Ishikawa (cell line): ENCODE results near the gene OPHN1.

Source experiments
- CEBPB ChIP-seq: IDR thresholded peaks from 2 replicates; pipeline ENCODE4 v1.6.1; 2012
- CREB1 ChIP-seq: IDR thresholded peaks from 2 replicates; pipeline ENCODE4 v1.6.1; 2012; ENCODE audit warnings: low read depth
- EGR1 ChIP-seq: IDR thresholded peaks from 2 replicates; pipeline ENCODE4 v1.6.1; 2012
- EP300 ChIP-seq: IDR thresholded peaks from 2 replicates; pipeline ENCODE4 v1.6.1; 2012; ENCODE audit warnings: borderline replicate concordance
- FOXM1 ChIP-seq: IDR thresholded peaks from 2 replicates; pipeline ENCODE4 v1.6.1; 2012; ENCODE audit warnings: low read depth, borderline replicate concordance
- MAX ChIP-seq: IDR thresholded peaks from 2 replicates; pipeline ENCODE4 v1.6.1; 2012
- NFIC ChIP-seq: IDR thresholded peaks from 2 replicates; pipeline ENCODE4 v1.6.1; 2012
- RAD21 ChIP-seq: IDR thresholded peaks from 2 replicates; pipeline ENCODE4 v1.6.1; 2012; ENCODE audit warnings: low read depth
- REST ChIP-seq: IDR thresholded peaks from 2 replicates; pipeline ENCODE4 v1.6.1; 2012; ENCODE audit warnings: low read depth, mild to moderate bottlenecking
- TAF1 ChIP-seq: IDR thresholded peaks from 2 replicates; pipeline ENCODE4 v1.6.1; 2012; ENCODE audit warnings: low read depth, mild to moderate bottlenecking
- TCF12 ChIP-seq: IDR thresholded peaks from 2 replicates; pipeline ENCODE4 v1.6.1; 2012; ENCODE audit warnings: low read depth
- TEAD4 ChIP-seq: IDR thresholded peaks from 2 replicates; pipeline ENCODE4 v1.6.1; 2012
- YY1 ChIP-seq: IDR thresholded peaks from 2 replicates; pipeline ENCODE4 v1.6.1; 2012; ENCODE audit warnings: low read depth
- ZBTB7A ChIP-seq: IDR thresholded peaks from 2 replicates; pipeline ENCODE4 v1.6.1; 2012; ENCODE audit warnings: low read depth
- TF ChIP-seq, protein P1 (sequence below): IDR thresholded peaks from 2 replicates; pipeline ENCODE4 v1.6.1; 2012

OPHN1 gene

GRCh38 chrX:68139791-68140190 lies 293.5 kb downstream of the OPHN1 start:
- TF ChIP-seq YY1 = no peak
- TF ChIP-seq CEBPB = no peak
- TF ChIP-seq EGR1 = no peak
- no peak for TF ChIP-seq ZBTB7A
- TF ChIP-seq TCF12 = no peak
- no peak for TF ChIP-seq EP300
- TF ChIP-seq FOXM1 = no peak
- no peak for TF ChIP-seq NFIC
- TF ChIP-seq, protein P1, sequence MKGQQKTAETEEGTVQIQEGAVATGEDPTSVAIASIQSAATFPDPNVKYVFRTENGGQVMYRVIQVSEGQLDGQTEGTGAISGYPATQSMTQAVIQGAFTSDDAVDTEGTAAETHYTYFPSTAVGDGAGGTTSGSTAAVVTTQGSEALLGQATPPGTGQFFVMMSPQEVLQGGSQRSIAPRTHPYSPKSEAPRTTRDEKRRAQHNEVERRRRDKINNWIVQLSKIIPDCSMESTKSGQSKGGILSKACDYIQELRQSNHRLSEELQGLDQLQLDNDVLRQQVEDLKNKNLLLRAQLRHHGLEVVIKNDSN = no peak

DNA sequence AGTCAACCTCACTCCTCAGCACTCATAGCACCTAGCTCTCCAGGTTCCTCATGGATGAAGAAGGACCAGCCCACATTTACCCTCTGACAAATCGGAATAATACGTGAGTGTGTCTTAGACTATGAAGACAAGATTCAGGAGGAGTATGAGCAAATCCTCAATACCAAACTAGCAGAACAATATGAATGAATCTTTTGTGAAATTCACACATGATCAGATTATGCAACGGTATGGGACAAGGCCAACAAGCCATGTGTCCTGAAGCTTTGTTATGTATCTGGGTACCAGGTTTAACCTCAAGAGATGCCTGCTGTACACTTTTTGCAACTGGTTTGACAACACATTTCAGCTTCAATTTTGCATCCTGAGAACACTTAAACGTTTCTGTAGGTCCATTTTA lies 300.1 kb downstream of the OPHN1 start:
- TF ChIP-seq YY1 = no peak
- no peak for TF ChIP-seq EP300
- no peak for TF ChIP-seq TEAD4
- TF ChIP-seq CEBPB = no peak
- TF ChIP-seq REST = no peak
- TF ChIP-seq TAF1 = no peak
- TF ChIP-seq NFIC = no peak
- TF ChIP-seq ZBTB7A = no peak
- TF ChIP-seq, protein P1 = no peak
- no peak for TF ChIP-seq CREB1
- TF ChIP-seq TCF12 = no peak
- TF ChIP-seq RAD21 = no peak

GRCh38 chrX:68132749-68133148 lies 300.5 kb downstream of the OPHN1 start:
- TF ChIP-seq FOXM1 (no peak), CREB1 (no peak)

- TF ChIP-seq NFIC (no peak), TAF1 (no peak), EP300 (no peak), REST (no peak)
Measured at GRCh38 chrX:68121835-68122234, 311.5 kb downstream of the OPHN1 start.

DNA sequence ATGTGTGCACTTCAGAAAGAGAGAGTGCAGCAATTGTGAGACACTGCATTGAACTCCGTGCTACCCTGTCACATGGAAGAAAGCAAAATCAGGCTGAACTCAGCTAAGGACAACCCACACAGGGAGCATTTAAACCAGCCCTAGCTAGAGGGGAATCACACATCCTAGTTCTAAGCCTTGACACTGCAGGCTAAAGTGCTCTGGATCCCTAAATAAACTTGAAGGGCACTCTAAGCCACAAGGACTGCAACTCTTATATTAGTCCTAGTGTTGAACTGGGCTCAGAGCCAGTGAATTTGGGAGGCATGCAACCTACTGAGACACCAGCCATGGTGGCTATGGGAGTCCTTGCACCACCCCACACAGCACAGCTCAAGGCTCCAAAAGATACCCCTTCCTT lies 311.9 kb downstream of the OPHN1 start:
- TF ChIP-seq NFIC (no peak), REST (no peak), EP300 (no peak), ZBTB7A (no peak)

DNA sequence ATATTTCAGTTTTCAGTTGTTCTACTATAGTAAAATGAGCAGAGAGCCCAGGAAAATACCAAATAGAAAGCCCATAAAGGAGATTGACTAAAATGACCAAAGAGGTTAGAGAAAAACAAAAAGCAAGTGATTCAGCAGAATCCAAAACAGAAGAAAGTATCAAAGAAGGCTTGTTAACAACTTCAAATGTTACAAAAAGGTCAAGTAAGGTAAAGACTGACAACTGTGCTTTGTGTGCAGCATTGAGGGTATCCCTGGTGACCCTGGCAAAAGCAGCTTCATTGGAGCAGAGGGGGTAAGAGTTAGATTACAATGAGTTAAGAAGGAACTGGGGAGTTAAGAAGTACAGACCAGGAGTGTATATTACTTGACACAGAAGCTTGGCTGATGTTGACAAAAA lies 317.9 kb downstream of the OPHN1 start:
- TF ChIP-seq CEBPB (no peak), REST (no peak), ZBTB7A (no peak), TAF1 (no peak), TEAD4 (no peak), NFIC (no peak), CREB1 (no peak), MAX (no peak), YY1 (no peak), FOXM1 (no peak), TCF12 (no peak), EGR1 (no peak), EP300 (no peak), RAD21 (no peak)
- TF ChIP-seq, protein P1 = no peak
